Adrenal gland (tissue), 19 donors: ENCODE data around the gene PCDH7. TPM values are rescaled to one million over a fixed set of nuclear protein-coding genes. Genes with fewer than 3 reads are reported as not detected.
A peak's percentile ranks its signal among the peaks of the same experiment; 100 is the strongest.

Source experiments
- DNase-seq, 7 donors: peaks; one replicate each; pipeline ENCODE4 v3.0.0-alpha.2; 2019 to 2020
- H3K27ac ChIP-seq, 5 donors: fragments of 200-600 bp; sonication (generic) in 4 of 5; 1 replicate in 3 of 5; 2 replicates in 2 of 5; pipeline versions ENCODE4 v1.5.1 to v1.8.0; 2016 to 2020; ENCODE audit warnings: mild to moderate bottlenecking in 1 of 5
- H3K27me3 ChIP-seq: fragments of 200-600 bp; 2 replicates; pipeline ENCODE4 v1.8.0; 2021
- H3K36me3 ChIP-seq, 2 donors: fragments of 200-600 bp; replicated peaks in 1 of 2; 1 replicate in 1 of 2; 2 replicates in 1 of 2; pipeline versions ENCODE4 v1.5.1 to v1.8.0; 2018 to 2022
- H3K4me1 ChIP-seq, 2 donors: fragments of 200-600 bp; replicated peaks in 1 of 2; 1 replicate in 1 of 2; 2 replicates in 1 of 2; pipeline versions ENCODE4 v1.5.1 to v1.8.0; 2018 to 2021
- H3K4me3 ChIP-seq, 4 donors: fragments of 200-600 bp; sonication (generic) in 3 of 4; one replicate each; pipeline ENCODE4 v1.5.1; 2016 to 2018
- H3K9me3 ChIP-seq, 3 donors: fragments of 200-600 bp; sonication (generic) in 1 of 3; replicated peaks in 1 of 3; 1 replicate in 2 of 3; 2 replicates in 1 of 3; pipeline versions ENCODE4 v1.5.1 to v1.8.0; 2016 to 2021
- POLR2A ChIP-seq, 2 donors: fragments of 450-650 bp; IDR thresholded peaks; one replicate each; pipeline ENCODE4 v1.6.1; 2017; ENCODE audit warnings: antibody characterized with exemption in 2 of 2, mild to moderate bottlenecking in 2 of 2, moderate library complexity in 1 of 2
- WGBS, 4 donors: extraction: QIAGEN DNeasy Blood & Tissue Kit in 2 of 4; methylation state at CpG; one replicate each; pipeline versions ENCODE4 v1.1.5 to v1.1.7; 2013 to 2017; 5-methylcytosine and 5-hydroxymethylcytosine counted together
- intact Hi-C, 2 donors: fragments of 100-400 bp; cut with DNase I; formaldehyde crosslinking; loops; one replicate each; pipeline versions ENCODE4 v1.14.1 to v1.15.0; 2022 to 2023
- long read RNA-seq, 10 donors: library from polyadenylated mRNA in 3 of 10; unstranded in 2 of 10; stranded (forward) in 1 of 10; transcript quantifications; one replicate each; pipeline ENCODE4 v2.0.0 and lab custom pipeline, GENCODE V29; 2021 to 2026
- polyA plus RNA-seq, 3 donors: library from polyadenylated mRNA; stranded (reverse); fragments of 200-250 nt in 2 of 3; fragments of 350-450 nt in 1 of 3; fragmentation: Illumina TruSeq in 1 of 3; extraction: RNeasy Lipid Tissue Mini Kit (QIAGEN cat#74804) in 1 of 3; gene quantifications; one replicate each; pipeline ENCODE4 v1.2.3, GENCODE V29; 2013 to 2014
- total RNA-seq, 9 donors: library from RNA; depleted of rRNA in 4 of 9; stranded (reverse); fragments of >200 nt in 4 of 9; fragments of 120-200 nt in 1 of 9; fragmentation: NEBNext Ultra II Directional in 1 of 9; extraction: Animal tissue kit (Norgen Biotek cat#: 25700) in 1 of 9; gene quantifications; one replicate each; pipeline versions ENCODE4 v1.1.0 to v1.2.4, GENCODE V29; 2013 to 2023
- TF ChIP-seq, protein P1 (sequence below), 6 experiments: fragments of 450-650 bp in 4 of 6; fragments of 200-600 bp in 2 of 6; sonication (generic) in 1 of 6; IDR thresholded peaks; 1 replicate in 5 of 6; 2 replicates in 1 of 6; pipeline versions ENCODE4 v1.5.1 to v1.8.0; 2016 to 2021; ENCODE audit warnings: antibody characterized with exemption in 6 of 6, mild to moderate bottlenecking in 2 of 6, moderate library complexity in 1 of 6
- donor health status: healthy with polysubstance abuse.
- donor health status: Bipolar disorder and iron deficiency.
- donor health status: DM: yes; HTN: yes; CAD: no.
- donor health status: DM: no; HTN: no; CAD: no.
- donor health status: DM: no; HTN: no; CAD: no.
- donor health status: DM: yes; HTN: yes; CAD: no.

PCDH7 gene
- total RNA-seq (10 to 100 TPM in 1 of 9 donors, 1 to 10 TPM in 8; 3.4 to 13.0 (median 5.4) TPM), polyA plus RNA-seq (1 to 10 TPM in 2 of 3 donors, under 1 TPM in 1; 0.74 to 3.8 (median 1.2) TPM)
- long read RNA-seq, donor 1: 0 reads
- long read RNA-seq, donor 2, full-length matches to known transcripts: 1 of 1 reads
- long read RNA-seq, donor 2, partial matches to known transcripts: 0 of 1 reads
- long read RNA-seq, donor 2, other reads (novel, unspliced or antisense): 0 of 1 reads
- long read RNA-seq, donor 3: 0 reads
- long read RNA-seq, donor 4: 0 reads
- long read RNA-seq, donor 5, full-length matches to known transcripts: 1 of 2 reads
- long read RNA-seq, donor 5, partial matches to known transcripts: 0 of 2 reads
- long read RNA-seq, donor 5, other reads (novel, unspliced or antisense): 1 of 2 reads
- long read RNA-seq, donor 6, partial matches to known transcripts: 0 of 1 reads
- long read RNA-seq, donor 6, other reads (novel, unspliced or antisense): 1 of 1 reads
- long read RNA-seq, donor 7, full-length matches to known transcripts: 1 of 1 reads
- long read RNA-seq, donor 7, partial matches to known transcripts: 0 of 1 reads
- long read RNA-seq, donor 7, other reads (novel, unspliced or antisense): 0 of 1 reads
- long read RNA-seq, donor 8, full-length matches to known transcripts: 2 of 2 reads
- long read RNA-seq, donor 8, partial matches to known transcripts: 0 of 2 reads
- long read RNA-seq, donor 8, other reads (novel, unspliced or antisense): 0 of 2 reads
- long read RNA-seq, donor 9: 0 reads
- long read RNA-seq, donor 10, full-length matches to known transcripts: 1 of 1 reads
- long read RNA-seq, donor 10, partial matches to known transcripts: 0 of 1 reads
- long read RNA-seq, donor 10, other reads (novel, unspliced or antisense): 0 of 1 reads

- Histone ChIP-seq H3K27me3 (peaks cover 52% of the 10 kb centered on the region), H3K27ac (peak within 1 kb of the TSS in 2 of 5 donors; percentile 26 to 38), H3K36me3 (no peaks in the 10 kb centered on the region), H3K9me3 (no peaks in the 10 kb centered on the region), H3K4me3 (peak within 1 kb of the TSS in 2 of 4 donors; percentile 14 to 48), H3K4me1 (peaks cover 13 to 22% of the 10 kb centered on the region in 2 donors)
- intact Hi-C loops: no loop called here
- DNase-seq: peak in 2 of 7 donors; percentile 11 to 52
- TF ChIP-seq, protein P1, sequence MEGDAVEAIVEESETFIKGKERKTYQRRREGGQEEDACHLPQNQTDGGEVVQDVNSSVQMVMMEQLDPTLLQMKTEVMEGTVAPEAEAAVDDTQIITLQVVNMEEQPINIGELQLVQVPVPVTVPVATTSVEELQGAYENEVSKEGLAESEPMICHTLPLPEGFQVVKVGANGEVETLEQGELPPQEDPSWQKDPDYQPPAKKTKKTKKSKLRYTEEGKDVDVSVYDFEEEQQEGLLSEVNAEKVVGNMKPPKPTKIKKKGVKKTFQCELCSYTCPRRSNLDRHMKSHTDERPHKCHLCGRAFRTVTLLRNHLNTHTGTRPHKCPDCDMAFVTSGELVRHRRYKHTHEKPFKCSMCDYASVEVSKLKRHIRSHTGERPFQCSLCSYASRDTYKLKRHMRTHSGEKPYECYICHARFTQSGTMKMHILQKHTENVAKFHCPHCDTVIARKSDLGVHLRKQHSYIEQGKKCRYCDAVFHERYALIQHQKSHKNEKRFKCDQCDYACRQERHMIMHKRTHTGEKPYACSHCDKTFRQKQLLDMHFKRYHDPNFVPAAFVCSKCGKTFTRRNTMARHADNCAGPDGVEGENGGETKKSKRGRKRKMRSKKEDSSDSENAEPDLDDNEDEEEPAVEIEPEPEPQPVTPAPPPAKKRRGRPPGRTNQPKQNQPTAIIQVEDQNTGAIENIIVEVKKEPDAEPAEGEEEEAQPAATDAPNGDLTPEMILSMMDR (IDR thresholded peaks at IDR 0.05): no peak
- TF ChIP-seq POLR2A (IDR thresholded peaks at IDR 0.05): no peak
- 0 to 1% (median 1%) methylated on average over 27 to 44 of the region's 44 CpGs for WGBS, 4 donors
Observed at GRCh38 chr4:30720021-30720660, at the start of gene PCDH7. TSS of gene PCDH7 (plus strand) at chr4:30720369. CDS start at chr4:30721423, 1,054 bp downstream.

- H3K36me3 ChIP-seq: no peaks in the 10 kb centered on the region
- H3K9me3 ChIP-seq: no peaks in the 10 kb centered on the region
- no peak for TF ChIP-seq POLR2A (IDR thresholded peaks at IDR 0.05)
- TF ChIP-seq, protein P1 (IDR thresholded peaks at IDR 0.05): no peak
- no peaks in the 10 kb centered on the region for H3K4me1 ChIP-seq
- 85 to 89% (median 87%) methylated on average over 3 of the region's 3 CpGs for WGBS, 4 donors
- H3K27ac ChIP-seq: no peak overlapping the region
- H3K27me3 ChIP-seq: no peaks in the 10 kb centered on the region
- intact Hi-C loops: no loop called here
- no peak for DNase-seq
- no peak overlapping the region for H3K4me3 ChIP-seq
Observed at GRCh38 chr4:30671926-30672448, 48.2 kb upstream of the PCDH7 start.

- H3K27ac ChIP-seq: no peak overlapping the region
- H3K9me3 ChIP-seq: no peaks in the 10 kb centered on the region
- H3K27me3 ChIP-seq: no peaks in the 10 kb centered on the region
- no peak for DNase-seq
- TF ChIP-seq POLR2A (IDR thresholded peaks at IDR 0.05): no peak
- TF ChIP-seq, protein P1 (IDR thresholded peaks at IDR 0.05): no peak
- intact Hi-C loops: no loop called here
- H3K36me3 ChIP-seq: no peaks in the 10 kb centered on the region
- H3K4me1 ChIP-seq: no peaks in the 10 kb centered on the region
- H3K4me3 ChIP-seq: no peak overlapping the region
Observed at GRCh38 chr4:30696191-30696590, 24.0 kb upstream of the PCDH7 start.
